Measurements from ENCODE around the gene BTNL2.

GRCh38 chr6:32430179-32430578, 23.2 kb upstream of the BTNL2 start:
- TF ChIP-seq CTCF (IDR thresholded peaks at IDR 0.05; ENCODE audit: low read depth, low read length) = no peak
- no peak for TF ChIP-seq EZH2phosphoT487 (IDR thresholded peaks at IDR 0.05; ENCODE audit: low read depth)
